T1000 (cell line): ENCODE data around the gene FYCO1.

ENCODE experiments used
- DNase-seq: peaks from one replicate; lab custom pipeline; 2025; ENCODE audit warnings: mixed read lengths; lab: John Stamatoyannopoulos, UW

The FYCO1 gene

GRCh38 chr3:45943207-45943846 lies 52.3 kb downstream of the FYCO1 start, which contains the start of gene CXCR6:
Gene CXCR6 (plus strand): TSS chr3:45943464. CDS start chr3:45946482, 3,018 bp downstream.
- no peak for DNase-seq

GRCh38 chr3:45942051-45942825 lies 53.4 kb downstream of the FYCO1 start:
- no peak for DNase-seq

DNA sequence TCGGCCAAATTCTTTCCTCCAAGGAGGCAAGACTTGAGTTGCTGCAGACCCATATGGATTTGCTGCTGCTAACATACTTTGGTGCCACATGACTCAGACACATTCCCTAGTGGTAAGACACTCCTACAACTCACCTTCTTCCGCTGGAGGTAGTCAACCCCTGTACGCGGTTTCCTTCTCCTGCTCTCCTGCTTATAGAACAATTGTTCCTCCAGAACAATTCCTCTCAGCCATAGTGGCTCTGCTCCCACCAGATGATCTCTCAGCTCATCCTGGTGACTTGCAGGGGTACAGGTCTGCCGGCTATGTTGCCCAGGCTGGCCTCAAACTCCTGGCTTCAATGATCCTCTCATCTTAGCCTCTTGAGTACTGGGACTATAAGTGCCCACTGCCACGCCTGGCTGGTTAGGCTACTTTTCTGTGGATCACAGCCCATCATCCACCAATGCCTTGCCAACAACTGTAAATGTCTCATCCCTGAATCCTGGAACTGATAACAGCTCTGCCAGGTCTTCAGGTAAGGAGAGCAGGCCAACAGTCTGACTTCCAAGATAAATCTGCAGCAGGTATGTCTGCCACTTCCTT lies 54.8 kb downstream of the FYCO1 start:
- DNase-seq = no peak

DNA sequence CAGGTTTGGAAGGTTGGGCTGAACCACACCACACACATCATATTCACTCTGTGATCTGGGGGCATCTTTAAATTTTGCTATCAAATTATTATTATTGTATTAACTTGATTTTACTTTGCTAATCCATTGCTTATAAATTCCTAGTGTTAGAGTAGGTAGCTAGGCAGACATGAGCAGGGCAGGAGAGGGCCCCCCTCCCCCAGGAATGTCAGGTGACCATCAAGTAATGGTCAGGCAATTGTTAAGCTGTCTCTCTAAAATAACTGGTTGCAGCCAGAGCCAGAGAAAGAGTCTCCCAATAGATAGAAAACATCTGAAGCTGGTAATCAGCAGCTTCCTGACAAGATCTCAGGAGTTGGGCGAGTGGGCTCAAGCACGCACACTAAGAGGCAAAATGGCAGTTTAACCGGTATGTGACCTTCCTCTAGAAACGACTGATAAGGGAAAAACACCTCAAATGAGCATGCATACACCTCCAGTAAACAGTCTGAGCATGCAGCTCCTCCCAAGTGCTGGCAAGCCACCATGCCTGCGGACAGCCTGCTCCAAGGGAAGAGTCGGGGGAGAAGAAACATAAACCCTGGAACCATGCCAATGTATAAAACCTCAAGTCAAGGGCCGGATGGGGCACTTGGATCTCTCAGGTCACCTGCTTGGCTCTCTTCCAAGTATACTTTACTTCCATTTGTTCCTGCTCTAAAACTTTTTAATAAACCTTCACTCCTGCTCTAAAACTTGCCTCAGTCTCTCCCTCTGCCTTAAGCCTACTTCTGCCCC lies 55.4 kb downstream of the FYCO1 start:
- DNase-seq = no peak

DNA sequence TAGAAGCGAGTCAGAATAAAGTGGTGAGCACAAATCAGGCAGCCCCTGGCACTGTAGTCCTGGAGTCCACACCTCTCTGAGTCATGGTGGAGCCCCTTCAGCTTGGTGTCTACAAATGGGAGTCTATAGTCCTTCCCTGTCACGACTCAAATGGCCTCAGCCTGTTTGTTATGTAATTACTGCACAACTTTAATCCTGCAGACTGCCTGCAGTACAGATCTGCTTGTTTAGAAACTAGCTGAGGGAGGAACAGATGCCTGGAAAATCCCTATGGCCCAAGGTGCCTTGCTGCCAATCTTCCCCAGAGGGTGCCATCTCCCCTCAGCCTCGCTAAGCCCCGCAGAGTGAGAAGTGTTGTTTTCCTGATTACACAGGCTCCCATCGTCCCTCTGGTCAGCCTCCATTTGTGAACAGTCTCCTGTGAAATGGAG lies 56.3 kb downstream of the FYCO1 start:
- no peak for DNase-seq

DNA sequence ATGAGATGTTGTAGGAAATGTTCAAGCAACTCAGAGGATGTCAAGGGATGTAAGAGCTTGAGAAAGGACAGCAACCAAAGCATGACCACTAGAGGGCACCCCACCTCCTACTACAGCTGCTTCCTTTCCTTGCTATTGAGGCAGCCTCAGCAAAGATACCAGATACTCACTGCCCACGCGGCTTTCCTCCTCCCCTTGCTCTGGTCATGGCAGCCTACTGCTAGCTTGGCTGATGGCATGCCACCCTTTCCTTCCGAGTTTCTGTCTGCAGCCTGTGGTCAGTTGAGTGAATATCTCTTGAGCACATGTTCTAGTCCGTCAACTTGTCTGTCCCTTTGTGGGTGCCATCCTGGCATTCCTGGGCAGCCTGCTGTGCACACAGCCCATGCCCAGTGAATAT lies 56.8 kb downstream of the FYCO1 start:
- peak; percentile 53 for DNase-seq

GRCh38 chr3:45938043-45938435 lies 57.6 kb downstream of the FYCO1 start:
- DNase-seq = no peak

- no peak for DNase-seq
These were observed 58.2 kb downstream of the FYCO1 start for GRCh38 chr3:45937206-45938042.

DNA sequence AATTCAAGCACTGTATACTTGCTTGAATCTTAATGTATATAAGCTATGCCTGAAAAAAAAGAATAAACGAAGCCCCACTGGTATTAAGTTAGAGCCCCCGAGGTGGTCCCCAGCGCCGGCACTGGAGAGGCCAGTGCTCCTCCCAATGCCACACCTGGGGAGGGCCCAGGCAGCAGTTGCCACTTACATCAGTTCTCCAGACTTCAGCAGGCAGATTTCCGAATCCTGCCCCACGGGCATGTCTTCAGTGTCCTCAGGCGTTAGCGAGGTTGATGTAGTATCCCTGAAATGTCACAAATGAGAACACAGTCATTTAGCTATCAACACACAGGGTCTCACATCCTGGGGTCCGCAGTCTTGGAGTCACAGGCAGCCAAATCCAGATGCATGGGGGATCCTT lies 59.4 kb downstream of the FYCO1 start:
- DNase-seq = no peak

DNA sequence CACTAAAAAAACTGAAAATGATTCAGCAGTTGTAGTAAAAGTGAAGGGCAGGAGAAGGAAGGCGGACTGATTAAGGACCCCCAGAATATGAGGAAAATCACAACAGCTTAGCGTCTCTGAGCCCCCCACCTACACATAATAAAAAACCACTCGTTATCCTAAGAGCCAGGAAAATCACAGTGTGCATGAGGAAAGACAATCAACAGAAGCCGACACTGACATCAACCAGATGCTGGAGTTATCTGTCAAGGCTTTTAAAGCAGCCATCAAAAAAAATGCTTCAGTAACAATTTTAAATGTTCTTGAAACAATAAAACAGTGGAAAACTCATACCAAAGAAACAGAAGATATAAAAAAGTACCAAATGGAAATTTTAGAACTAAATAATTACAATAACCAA lies 62.0 kb downstream of the FYCO1 start:
- no peak for DNase-seq

GRCh38 chr3:45932112-45932511 lies 63.5 kb downstream of the FYCO1 start:
- DNase-seq = no peak

DNA sequence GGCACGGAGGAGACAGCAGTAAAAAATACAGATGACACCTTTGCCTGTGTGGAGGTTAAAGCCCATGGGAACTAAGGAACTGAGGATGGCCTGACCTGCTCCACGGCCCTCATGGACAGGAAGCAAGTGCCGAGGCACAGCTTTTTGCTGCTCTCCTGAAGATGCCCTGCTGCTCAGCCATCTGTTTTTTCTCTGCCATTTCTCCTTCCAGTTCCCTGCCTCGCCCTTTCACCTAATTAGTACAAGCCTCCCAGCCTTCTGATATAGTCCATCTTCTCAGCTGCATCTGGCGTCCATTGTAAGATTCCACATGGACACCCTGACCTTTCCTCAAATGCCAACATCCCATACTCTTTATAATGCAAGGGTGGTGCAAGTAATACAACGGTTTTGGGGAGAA lies 64.1 kb downstream of the FYCO1 start:
- DNase-seq = no peak

- no peak for DNase-seq
These were observed 66.5 kb downstream of the FYCO1 start for GRCh38 chr3:45929042-45929679.

DNA sequence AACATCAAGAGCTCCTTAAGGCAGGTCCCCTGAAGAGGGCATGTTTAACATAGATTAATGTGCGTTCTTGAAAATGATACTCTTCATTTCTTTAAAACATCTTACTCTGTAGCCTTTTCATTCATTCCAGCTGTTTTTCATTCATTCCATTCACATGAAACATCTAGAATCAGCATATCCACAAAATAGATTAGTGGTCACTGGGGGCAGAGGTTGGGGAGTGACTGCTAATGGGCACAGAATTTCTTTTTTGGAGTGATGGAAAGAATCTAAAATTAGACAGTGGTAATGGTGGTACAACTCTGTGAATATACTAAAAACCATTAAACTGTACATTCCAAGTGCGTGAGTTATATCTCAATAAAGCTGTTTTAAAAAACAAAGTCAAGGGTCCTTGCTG lies 67.7 kb downstream of the FYCO1 start:
- DNase-seq = no peak

GRCh38 chr3:45923755-45924154 lies 71.9 kb downstream of the FYCO1 start:
- DNase-seq = peak; percentile 15

- no peak for DNase-seq
These were observed 72.6 kb downstream of the FYCO1 start for GRCh38 chr3:45922950-45923590.

DNA sequence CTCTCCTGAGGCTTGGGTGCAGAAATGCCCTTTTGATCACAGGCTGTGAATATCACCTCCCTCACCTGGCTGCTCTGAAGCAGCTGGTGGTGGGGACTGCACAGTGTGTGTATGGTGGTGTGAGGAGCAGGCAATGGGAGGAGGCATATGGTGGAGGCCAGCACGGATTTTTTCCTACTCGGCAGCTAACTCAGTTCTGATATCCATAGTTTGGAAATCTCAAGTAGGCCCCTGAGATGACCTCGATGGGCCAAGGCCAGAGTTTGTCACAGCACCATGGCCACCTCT lies 73.6 kb downstream of the FYCO1 start:
- no peak for DNase-seq

DNA sequence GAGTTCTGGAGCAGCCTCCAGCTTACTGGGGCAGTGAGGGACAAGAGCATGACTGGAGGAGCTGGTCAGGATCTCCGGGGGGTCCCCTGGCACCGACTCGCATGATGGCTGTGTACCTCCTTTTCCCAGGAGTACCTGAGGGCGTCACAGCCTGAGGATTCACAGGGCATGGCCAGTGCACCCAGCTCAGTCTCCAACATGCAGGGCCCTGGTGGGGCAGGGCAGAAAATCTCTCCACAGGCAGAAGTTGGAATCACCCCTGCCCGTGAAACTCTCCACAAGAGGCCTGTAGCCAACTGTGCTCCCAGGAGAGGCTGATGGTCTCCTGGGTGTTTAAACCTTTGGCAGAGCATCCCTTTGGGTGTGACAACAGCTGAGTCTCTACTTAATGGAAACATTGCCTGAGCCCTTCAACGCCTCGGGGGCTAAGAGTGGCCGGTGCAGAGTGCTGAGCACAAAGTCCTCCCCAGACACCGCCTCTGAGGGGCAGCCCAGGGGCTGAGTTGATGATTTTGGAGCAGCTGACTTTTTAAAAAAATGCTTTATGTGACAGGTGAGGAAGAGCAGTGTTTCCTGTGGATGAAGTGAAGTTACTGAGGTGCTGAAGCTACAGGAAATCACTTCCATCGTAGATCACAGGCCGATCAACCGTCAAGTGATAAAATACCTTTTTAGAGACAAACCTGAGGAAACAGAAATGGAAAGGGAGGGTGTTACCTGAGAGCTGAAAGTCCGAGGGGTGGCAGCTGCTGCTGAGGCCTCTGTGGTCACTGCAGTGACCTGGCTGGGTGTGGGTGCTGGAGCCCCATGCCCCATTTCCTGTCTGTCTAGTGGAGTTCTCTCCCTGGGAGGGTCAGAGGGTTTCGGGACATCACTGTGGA lies 74.2 kb downstream of the FYCO1 start:
- DNase-seq = no peak

DNA sequence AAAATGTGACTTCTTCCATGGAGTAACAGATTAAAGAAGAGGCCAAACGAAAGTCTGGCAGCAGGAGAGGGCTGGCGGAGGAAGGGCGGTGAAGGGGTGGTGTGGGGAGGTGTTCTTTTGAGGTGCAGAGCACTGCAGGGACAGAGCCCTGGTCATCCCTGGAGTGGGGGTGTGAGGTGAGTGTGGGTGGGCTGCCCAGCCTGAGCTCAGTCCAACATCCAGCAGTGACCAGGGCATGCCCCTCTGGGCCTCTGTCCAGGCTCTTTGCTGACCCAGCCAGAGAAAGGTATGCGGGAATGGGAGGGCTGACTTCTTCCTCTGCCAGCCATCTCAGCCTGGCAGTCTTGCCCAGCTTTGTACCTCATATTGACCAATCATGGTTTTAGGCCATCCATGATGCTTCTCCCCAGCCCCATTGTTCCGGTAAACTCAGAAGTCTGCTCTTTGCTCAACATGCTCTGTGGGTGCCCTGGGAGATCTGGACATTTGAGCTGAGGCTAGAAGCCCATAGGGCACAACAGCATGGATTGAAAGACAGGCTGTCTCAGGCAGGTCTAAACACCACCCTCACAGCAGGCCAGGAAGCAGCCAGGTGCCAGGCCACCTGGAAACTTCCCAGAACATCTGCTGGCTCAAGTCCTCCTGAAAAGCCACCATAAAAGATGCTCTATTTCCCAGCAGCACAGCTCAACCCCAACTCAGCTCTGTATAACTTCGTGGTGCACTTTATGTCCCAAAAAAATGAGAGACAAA lies 78.3 kb downstream of the FYCO1 start:
- DNase-seq = no peak
